Liver (tissue), 9 donors: ENCODE results near the gene NDUFS4. TPM values are rescaled to one million over a fixed set of nuclear protein-coding genes. Genes with fewer than 3 reads are reported as not detected.

Experiments used
- DNase-seq: peaks from one replicate; pipeline ENCODE4 v3.0.0-alpha.2; 2017; ENCODE audit warnings: low spot score
- H3K27ac ChIP-seq, 2 donors: one replicate each; pipeline ENCODE4 v1.7.0; 2013; ENCODE audit warnings: inconsistent platforms in 2 of 2, low read length in 2 of 2, control low read depth in 1 of 2, low read depth in 1 of 2, mild to moderate bottlenecking in 1 of 2
- H3K27me3 ChIP-seq, 4 donors: one replicate each; pipeline versions ENCODE4 v1.6.1 to v1.7.0; 2013; ENCODE audit warnings: low read length in 3 of 4, inconsistent platforms in 1 of 4, mild to moderate bottlenecking in 1 of 4, moderate library complexity in 1 of 4; ENCODE audit not compliant: control insufficient read depth in 4 of 4, insufficient read depth in 4 of 4
- H3K36me3 ChIP-seq, 4 donors: one replicate each; pipeline versions ENCODE4 v1.6.1 to v1.7.0; 2013; ENCODE audit warnings: low read length in 3 of 4, mild to moderate bottlenecking in 3 of 4, low read depth in 1 of 4, moderate library complexity in 1 of 4; ENCODE audit not compliant: control insufficient read depth in 4 of 4, insufficient read depth in 3 of 4
- H3K4me1 ChIP-seq, 4 donors: one replicate each; pipeline versions ENCODE4 v1.6.1 to v1.7.0; 2013; ENCODE audit warnings: low read length in 3 of 4, mild to moderate bottlenecking in 3 of 4, moderate library complexity in 1 of 4; ENCODE audit not compliant: control insufficient read depth in 4 of 4, insufficient read depth in 4 of 4
- H3K4me3 ChIP-seq, 3 donors: one replicate each; pipeline versions ENCODE4 v1.6.1 to v1.7.0; 2013; ENCODE audit warnings: low read length in 3 of 3, control low read depth in 1 of 3, low read depth in 1 of 3, mild to moderate bottlenecking in 1 of 3
- H3K9ac ChIP-seq, 2 donors: one replicate each; pipeline ENCODE4 v1.7.0; 2013; ENCODE audit warnings: low read length in 2 of 2, mild to moderate bottlenecking in 2 of 2, moderate library complexity in 2 of 2, control low read depth in 1 of 2, low read depth in 1 of 2
- H3K9me3 ChIP-seq, 4 donors: one replicate each; pipeline versions ENCODE4 v1.6.1 to v1.7.0; 2013; ENCODE audit warnings: low read length in 3 of 4; ENCODE audit not compliant: control insufficient read depth in 4 of 4
- ATF3 ChIP-seq: IDR thresholded peaks from 2 replicates; pipeline ENCODE4 v1.6.1; 2016; ENCODE audit warnings: antibody characterized with exemption
- CTCF ChIP-seq: fragments of 150-350 bp; IDR thresholded peaks from 2 replicates; pipeline ENCODE4 v1.5.1; 2017; ENCODE audit warnings: improper control_type of control experiment, low read depth, low read length; ENCODE audit not compliant: missing input control
- EGR1 ChIP-seq, 2 donors: IDR thresholded peaks; 2 replicates each; pipeline ENCODE4 v1.6.1; 2016 to 2018; ENCODE audit warnings: antibody characterized with exemption in 2 of 2, low read depth in 2 of 2
- FOXA1 ChIP-seq: IDR thresholded peaks from 2 replicates; pipeline ENCODE4 v1.6.1; 2016; ENCODE audit warnings: antibody characterized with exemption
- FOXA2 ChIP-seq: IDR thresholded peaks from 2 replicates; pipeline ENCODE4 v1.6.1; 2016; ENCODE audit warnings: antibody characterized with exemption
- GABPA ChIP-seq, 2 donors: IDR thresholded peaks in 1 of 2; conservative IDR thresholded peaks in 1 of 2; 2 replicates each; pipeline ENCODE4 v1.6.1; 2016; ENCODE audit warnings: antibody characterized with exemption in 2 of 2, mild to moderate bottlenecking in 1 of 2, moderate library complexity in 1 of 2
- HNF4A ChIP-seq, 2 donors: conservative IDR thresholded peaks; 2 replicates each; pipeline ENCODE4 v1.6.1; 2016; ENCODE audit warnings: antibody characterized with exemption in 2 of 2, mild to moderate bottlenecking in 2 of 2
- HNF4G ChIP-seq: IDR thresholded peaks from 2 replicates; pipeline ENCODE4 v1.6.1; 2016; ENCODE audit warnings: antibody characterized with exemption
- JUND ChIP-seq, 2 donors: IDR thresholded peaks; 2 replicates each; pipeline ENCODE4 v1.6.1; 2016; ENCODE audit warnings: antibody characterized with exemption in 2 of 2
- NR2F2 ChIP-seq: IDR thresholded peaks from 2 replicates; pipeline ENCODE4 v1.6.1; 2016; ENCODE audit warnings: antibody characterized with exemption
- RAD21 ChIP-seq, 2 donors: IDR thresholded peaks; 2 replicates each; pipeline ENCODE4 v1.6.1; 2016; ENCODE audit warnings: antibody characterized with exemption in 2 of 2, mild to moderate bottlenecking in 2 of 2
- RXRA ChIP-seq, 2 donors: IDR thresholded peaks; 2 replicates each; pipeline ENCODE4 v1.6.1; 2017 to 2018; ENCODE audit warnings: antibody characterized with exemption in 2 of 2, mild to moderate bottlenecking in 1 of 2
- SP1 ChIP-seq: IDR thresholded peaks from 2 replicates; pipeline ENCODE4 v1.6.1; 2018; ENCODE audit warnings: antibody characterized with exemption, mild to moderate bottlenecking
- TAF1 ChIP-seq: conservative IDR thresholded peaks from 2 replicates; pipeline ENCODE4 v1.6.1; 2016; ENCODE audit warnings: antibody characterized with exemption, mild to moderate bottlenecking
- YY1 ChIP-seq: IDR thresholded peaks from 2 replicates; pipeline ENCODE4 v1.6.1; 2016; ENCODE audit warnings: antibody characterized with exemption, mild to moderate bottlenecking
- polyA plus RNA-seq, 2 donors: library from polyadenylated mRNA; stranded (reverse) in 1 of 2; unstranded in 1 of 2; fragments of 200-250 nt in 1 of 2; fragments of >200 nt in 1 of 2; fragmentation: Nextera tagmentation in 1 of 2; extraction: Ambion mirVana in 1 of 2; gene quantifications; one replicate each; pipeline versions ENCODE4 v1.2.1 to v1.2.3, GENCODE V29; 2013 to 2015
- total RNA-seq, 2 donors: library from RNA; depleted of rRNA; stranded (reverse); fragments of >200 nt; gene quantifications; one replicate each; pipeline ENCODE4 v1.2.3, GENCODE V29; 2014
- TF ChIP-seq, protein P1 (sequence below): IDR thresholded peaks from 2 replicates; pipeline ENCODE4 v1.6.1; 2016; ENCODE audit warnings: antibody characterized with exemption
- TF ChIP-seq, protein P2 (sequence below): IDR thresholded peaks from 2 replicates; pipeline ENCODE4 v1.6.1; 2016; ENCODE audit warnings: antibody characterized with exemption, mild to moderate bottlenecking
- TF ChIP-seq, protein P3 (sequence below): IDR thresholded peaks from 2 replicates; pipeline ENCODE4 v1.6.1; 2016; ENCODE audit warnings: antibody characterized with exemption
- donor health status: healthy.
- donor health status: healthy.
- donor health status: healthy.
- donor health status: healthy.
- donor health status: healthy.

The NDUFS4 gene
- total and polyA plus RNA-seq, 4 donors = 35.9 to 114 (median 53.4) TPM

DNA sequence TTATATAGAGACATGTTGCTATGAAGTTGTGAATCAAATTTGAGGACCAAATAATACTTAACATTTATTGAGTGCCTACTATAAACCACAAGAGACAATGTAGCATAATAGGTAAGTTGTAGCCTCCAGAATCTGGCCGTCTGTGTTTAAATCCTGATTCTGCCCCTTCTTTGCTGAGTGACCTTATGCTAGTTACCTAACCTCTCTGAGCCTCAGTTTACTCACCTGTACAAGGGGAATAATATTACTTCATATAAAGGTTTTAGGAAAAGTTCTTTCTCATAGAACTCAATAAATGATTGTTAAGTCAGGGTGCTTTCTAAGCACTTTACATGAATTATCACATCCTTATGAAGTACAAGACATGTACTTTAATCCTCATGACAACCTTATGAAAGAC is 120.6 kb downstream of the NDUFS4 start (continued):
- TF ChIP-seq, protein P1, sequence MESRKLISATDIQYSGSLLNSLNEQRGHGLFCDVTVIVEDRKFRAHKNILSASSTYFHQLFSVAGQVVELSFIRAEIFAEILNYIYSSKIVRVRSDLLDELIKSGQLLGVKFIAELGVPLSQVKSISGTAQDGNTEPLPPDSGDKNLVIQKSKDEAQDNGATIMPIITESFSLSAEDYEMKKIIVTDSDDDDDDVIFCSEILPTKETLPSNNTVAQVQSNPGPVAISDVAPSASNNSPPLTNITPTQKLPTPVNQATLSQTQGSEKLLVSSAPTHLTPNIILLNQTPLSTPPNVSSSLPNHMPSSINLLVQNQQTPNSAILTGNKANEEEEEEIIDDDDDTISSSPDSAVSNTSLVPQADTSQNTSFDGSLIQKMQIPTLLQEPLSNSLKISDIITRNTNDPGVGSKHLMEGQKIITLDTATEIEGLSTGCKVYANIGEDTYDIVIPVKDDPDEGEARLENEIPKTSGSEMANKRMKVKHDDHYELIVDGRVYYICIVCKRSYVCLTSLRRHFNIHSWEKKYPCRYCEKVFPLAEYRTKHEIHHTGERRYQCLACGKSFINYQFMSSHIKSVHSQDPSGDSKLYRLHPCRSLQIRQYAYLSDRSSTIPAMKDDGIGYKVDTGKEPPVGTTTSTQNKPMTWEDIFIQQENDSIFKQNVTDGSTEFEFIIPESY = no peak
- no peak for TF ChIP-seq EGR1 (IDR thresholded peaks at IDR 0.05; ENCODE audit: low read depth in 2 of 2)

GRCh38 chr5:53691014-53691413 is 130.6 kb downstream of the NDUFS4 start:
- H3K9ac ChIP-seq = no peak overlapping the region
- H3K4me1 ChIP-seq = no peaks in the 10 kb centered on the region
- no peaks in the 10 kb centered on the region for H3K27me3 ChIP-seq
- no peak for DNase-seq
- no peak overlapping the region for H3K4me3 ChIP-seq
- H3K36me3 ChIP-seq = no peaks in the 10 kb centered on the region
- TF ChIP-seq HNF4A (conservative IDR thresholded peaks at IDR 0.05) (no peak), EGR1 (IDR thresholded peaks at IDR 0.05; ENCODE audit: low read depth in 2 of 2) (no peak), TAF1 (no peak), CTCF (no peak), FOXA1 (no peak), RAD21 (IDR thresholded peaks at IDR 0.05) (no peak), ATF3 (no peak), RXRA (IDR thresholded peaks at IDR 0.05) (no peak), HNF4G (no peak), NR2F2 (no peak), SP1 (no peak), FOXA2 (no peak), YY1 (no peak), JUND (IDR thresholded peaks at IDR 0.05) (no peak), GABPA (IDR thresholded peaks at IDR 0.05 in 1 of 2, conservative IDR thresholded peaks at IDR 0.05 in 1 of 2) (no peak)
- TF ChIP-seq, protein P2, sequence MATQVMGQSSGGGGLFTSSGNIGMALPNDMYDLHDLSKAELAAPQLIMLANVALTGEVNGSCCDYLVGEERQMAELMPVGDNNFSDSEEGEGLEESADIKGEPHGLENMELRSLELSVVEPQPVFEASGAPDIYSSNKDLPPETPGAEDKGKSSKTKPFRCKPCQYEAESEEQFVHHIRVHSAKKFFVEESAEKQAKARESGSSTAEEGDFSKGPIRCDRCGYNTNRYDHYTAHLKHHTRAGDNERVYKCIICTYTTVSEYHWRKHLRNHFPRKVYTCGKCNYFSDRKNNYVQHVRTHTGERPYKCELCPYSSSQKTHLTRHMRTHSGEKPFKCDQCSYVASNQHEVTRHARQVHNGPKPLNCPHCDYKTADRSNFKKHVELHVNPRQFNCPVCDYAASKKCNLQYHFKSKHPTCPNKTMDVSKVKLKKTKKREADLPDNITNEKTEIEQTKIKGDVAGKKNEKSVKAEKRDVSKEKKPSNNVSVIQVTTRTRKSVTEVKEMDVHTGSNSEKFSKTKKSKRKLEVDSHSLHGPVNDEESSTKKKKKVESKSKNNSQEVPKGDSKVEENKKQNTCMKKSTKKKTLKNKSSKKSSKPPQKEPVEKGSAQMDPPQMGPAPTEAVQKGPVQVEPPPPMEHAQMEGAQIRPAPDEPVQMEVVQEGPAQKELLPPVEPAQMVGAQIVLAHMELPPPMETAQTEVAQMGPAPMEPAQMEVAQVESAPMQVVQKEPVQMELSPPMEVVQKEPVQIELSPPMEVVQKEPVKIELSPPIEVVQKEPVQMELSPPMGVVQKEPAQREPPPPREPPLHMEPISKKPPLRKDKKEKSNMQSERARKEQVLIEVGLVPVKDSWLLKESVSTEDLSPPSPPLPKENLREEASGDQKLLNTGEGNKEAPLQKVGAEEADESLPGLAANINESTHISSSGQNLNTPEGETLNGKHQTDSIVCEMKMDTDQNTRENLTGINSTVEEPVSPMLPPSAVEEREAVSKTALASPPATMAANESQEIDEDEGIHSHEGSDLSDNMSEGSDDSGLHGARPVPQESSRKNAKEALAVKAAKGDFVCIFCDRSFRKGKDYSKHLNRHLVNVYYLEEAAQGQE = no peak
- TF ChIP-seq, protein P1 = no peak
- TF ChIP-seq, protein P3, sequence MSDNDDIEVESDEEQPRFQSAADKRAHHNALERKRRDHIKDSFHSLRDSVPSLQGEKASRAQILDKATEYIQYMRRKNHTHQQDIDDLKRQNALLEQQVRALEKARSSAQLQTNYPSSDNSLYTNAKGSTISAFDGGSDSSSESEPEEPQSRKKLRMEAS = no peak
- H3K27ac ChIP-seq = no peak overlapping the region
- H3K9me3 ChIP-seq = peaks cover 4 to 16% (median 7%) of the 10 kb centered on the region in 4 donors
